ENCODE results near the gene FALEC. TPM values are rescaled to one million over a fixed set of nuclear protein-coding genes. Genes with fewer than 3 reads are reported as not detected.

The FALEC gene
- total RNA-seq, 1 experiment from 2014 or later, result not detected

- Histone ChIP-seq H3K4me3 (ENCODE audit: low read depth, low read length, poor library complexity, severe bottlenecking) (no peak overlapping the region), H3K4me1 (ENCODE audit: insufficient read depth, low read length, poor library complexity, severe bottlenecking) (peaks cover under 1% of the 10 kb centered on the region), H3K27me3 (replicated peaks; ENCODE audit: insufficient read depth, low read depth, low read length, poor library complexity) (no peaks in the 10 kb centered on the region), H3K9me3 (ENCODE audit: low read depth, low read length, poor library complexity, severe bottlenecking) (no peaks in the 10 kb centered on the region), H3K36me3 (ENCODE audit: insufficient read depth, low read length, poor library complexity, severe bottlenecking) (peaks cover 10% of the 10 kb centered on the region), H3K27ac (ENCODE audit: low read depth, low read length, poor library complexity, severe bottlenecking) (no peak overlapping the region)
- no peak for TF ChIP-seq CTCF (conservative IDR thresholded peaks at IDR 0.05; ENCODE audit: low read depth, low read length)
- DNase-seq (ENCODE audit: low spot score), result no peak
- POLR2A ChIA-PET (ENCODE audit: low non-redundant PET), result no interaction called here
- intact Hi-C loops (cut with micrococcal nuclease; ENCODE audit: unreplicated experiment), result no loop called here
- BruUV-seq (replicated peaks), result no TSS peak
- CTCF ChIA-PET, result interaction anchor here (0.5 kb wide), 1 partner anchor 50 kb away, joined by 4 read pairs; no protein-coding TSS in a partner anchor
These were observed 66.8 kb downstream of the FALEC start for GRCh38 chr1:150582371-150582770.

Small RNA genes within 50 kb of the gene (microRNA-seq; reads per million reads assigned to microRNA genes)
- gene MIR4257 (not detected), gene MIR6878 (not detected)

Other genes starting within 250 kb of the FALEC start
- gene APH1A, start 246.7 kb upstream of the FALEC start, total RNA-seq (2021), result 136 and 144 TPM in 2 replicates
- gene C1orf54, start 243.0 kb upstream of the FALEC start, total RNA-seq (2021), result 9.2 and 11.3 TPM in 2 replicates
- 3.5 and 4.9 TPM in 2 replicates for gene CIART, start 233.2 kb upstream of the FALEC start, total RNA-seq (2021)
- gene MRPS21, start 221.9 kb upstream of the FALEC start, total RNA-seq (2021), result 88.5 and 96.3 TPM in 2 replicates
- 76.8 and 86.0 TPM in 2 replicates for gene PRPF3, start 194.2 kb upstream of the FALEC start, total RNA-seq (2021)
- gene RPRD2, start 151.6 kb upstream of the FALEC start, total RNA-seq (2021), result 44.5 and 46.6 TPM in 2 replicates
- gene TARS2, start 28.3 kb upstream of the FALEC start, total RNA-seq (2021), result 32.0 and 36.6 TPM in 2 replicates
- 55.9 and 61.2 TPM in 2 replicates for gene ECM1, start 7.6 kb upstream of the FALEC start, total RNA-seq (2021)
- gene ADAMTSL4, start 33.7 kb downstream of the FALEC start, total RNA-seq (2021), result 0.31 TPM in 1 of 2 replicates, not detected in the other
- gene MCL1, start 63.9 kb downstream of the FALEC start, total RNA-seq (2021), result 123 and 163 TPM in 2 replicates
- 222 and 237 TPM in 2 replicates for gene ENSA, start 113.9 kb downstream of the FALEC start, total RNA-seq (2021)
- gene GOLPH3L, start 181.4 kb downstream of the FALEC start, total RNA-seq (2021), result 22.6 and 26.7 TPM in 2 replicates
- gene HORMAD1, start 205.1 kb downstream of the FALEC start, total RNA-seq (2021), result not detected in 2 replicates